CD4-positive, CD25-positive, alpha-beta regulatory T cell (primary cell): Measurements from ENCODE around the gene GFOD2. TPM values are rescaled to one million over a fixed set of nuclear protein-coding genes. Genes with fewer than 3 reads are reported as not detected.

Experiments
- ATAC-seq, 2 donors: fragments of 150-1000 bp; cut with Tn5 transposase; one replicate each; pipeline ENCODE4 v1.10.0; 2021; ENCODE audit warnings: low read depth in 2 of 2, moderate number of reproducible peaks in 2 of 2, moderate library complexity in 1 of 2
- DNase-seq, 3 donors: peaks; one replicate each; pipeline versions ENCODE4 v3.0.0 to v3.0.0-alpha.2; 2012 to 2022; ENCODE audit warnings: mixed read lengths in 1 of 3
- H3K27ac ChIP-seq: one replicate; pipeline ENCODE4 v1.7.0; 2013; ENCODE audit warnings: mild to moderate bottlenecking, low read length; ENCODE audit not compliant: insufficient read depth, poor library complexity, severe bottlenecking
- H3K27me3 ChIP-seq: one replicate; pipeline ENCODE4 v1.7.0; 2013; ENCODE audit warnings: low read length; ENCODE audit not compliant: control insufficient read depth, insufficient read depth
- H3K36me3 ChIP-seq: one replicate; pipeline ENCODE4 v1.7.0; 2013; ENCODE audit warnings: mild to moderate bottlenecking, low read length, moderate library complexity; ENCODE audit not compliant: control insufficient read depth, insufficient read depth
- H3K4me1 ChIP-seq: 2 replicates; pipeline ENCODE4 v1.7.0; 2013; ENCODE audit warnings: mild to moderate bottlenecking, low read length; ENCODE audit not compliant: insufficient read depth, control insufficient read depth, poor library complexity, severe bottlenecking
- H3K4me3 ChIP-seq: one replicate; pipeline ENCODE4 v1.7.0; 2013; ENCODE audit warnings: low read depth, mild to moderate bottlenecking, low read length, moderate library complexity
- H3K9me3 ChIP-seq, 2 experiments: 1 replicate in 1 of 2; 2 replicates in 1 of 2; pipeline ENCODE4 v1.7.0; 2013; ENCODE audit warnings: low read length in 2 of 2, mild to moderate bottlenecking in 1 of 2, moderate library complexity in 1 of 2; ENCODE audit not compliant: control insufficient read depth in 2 of 2
- H3K27ac Mint-ChIP-seq, 3 donors: one replicate each; pipeline ENCODE4 v1.8.0; 2020 to 2022; ENCODE audit warnings: mild to moderate bottlenecking in 3 of 3, mixed read lengths in 3 of 3, moderate library complexity in 2 of 3
- H3K27me3 Mint-ChIP-seq: one replicate; pipeline ENCODE4 v1.8.0; 2022; ENCODE audit warnings: mild to moderate bottlenecking, mixed read lengths
- H3K36me3 Mint-ChIP-seq: one replicate; pipeline ENCODE4 v1.8.0; 2020; ENCODE audit warnings: mixed read lengths
- H3K4me1 Mint-ChIP-seq, 4 donors: one replicate each; pipeline ENCODE4 v1.8.0; 2020 to 2022; ENCODE audit warnings: mixed read lengths in 4 of 4, mild to moderate bottlenecking in 1 of 4
- H3K4me3 Mint-ChIP-seq, 4 donors: one replicate each; pipeline ENCODE4 v1.8.0; 2020 to 2022; ENCODE audit warnings: mild to moderate bottlenecking in 4 of 4, mixed read lengths in 4 of 4, moderate library complexity in 3 of 4
- H3K9me3 Mint-ChIP-seq, 7 donors: one replicate each; pipeline ENCODE4 v1.8.0; 2020 to 2022; ENCODE audit warnings: mixed read lengths in 7 of 7, mild to moderate bottlenecking in 3 of 7, moderate library complexity in 2 of 7
- polyA plus RNA-seq, 4 donors: library from polyadenylated mRNA; unstranded; fragments of 300-500 nt; fragmentation: Illumina TruSeq; gene quantifications; one replicate each; pipeline ENCODE4 v1.2.3, GENCODE V29; 2021
- total RNA-seq: library from RNA; stranded (reverse); gene quantifications from one replicate; pipeline ENCODE4 v1.2.3, GENCODE V29; 2022

GFOD2 gene
- total and polyA plus RNA-seq, 5 donors from 2014 or later = 9.0 to 12.1 (median 11.4) TPM

GRCh38 chr16:67649494-67649931 lies 69.6 kb downstream of the GFOD2 start:
- H3K27me3 Mint-ChIP-seq = no peaks in the 10 kb centered on the region
- peak overlapping the region in 1 of 4 donors; percentile 15 for H3K4me3 Mint-ChIP-seq
- H3K27ac Mint-ChIP-seq = no peak overlapping the region
- no peaks in the 10 kb centered on the region for H3K27me3 ChIP-seq
- DNase-seq (no peak), ATAC-seq (no peak)
- no peak overlapping the region for H3K27ac ChIP-seq
- peaks cover 23% of the 10 kb centered on the region for H3K36me3 Mint-ChIP-seq
- H3K9me3 Mint-ChIP-seq = no peaks in the 10 kb centered on the region
- H3K9me3 ChIP-seq = no peaks in the 10 kb centered on the region
- peaks cover 0 to 35% (median 9%) of the 10 kb centered on the region in 4 donors for H3K4me1 Mint-ChIP-seq
- H3K4me1 ChIP-seq = peaks cover 23% of the 10 kb centered on the region
- H3K36me3 ChIP-seq = peaks cover 51% of the 10 kb centered on the region
- no peak overlapping the region for H3K4me3 ChIP-seq

GRCh38 chr16:67648764-67649407 lies 70.2 kb downstream of the GFOD2 start:
- Histone ChIP-seq H3K9me3 (no peaks in the 10 kb centered on the region), H3K27me3 (no peaks in the 10 kb centered on the region), H3K4me1 (peaks cover 23% of the 10 kb centered on the region), H3K4me3 (no peak overlapping the region), H3K36me3 (peaks cover 47% of the 10 kb centered on the region), H3K27ac (no peak overlapping the region)
- Mint-ChIP-seq H3K4me1 (peaks cover 0 to 40% (median 9%) of the 10 kb centered on the region in 4 donors), H3K27ac (no peak overlapping the region), H3K36me3 (peaks cover 23% of the 10 kb centered on the region), H3K27me3 (no peaks in the 10 kb centered on the region), H3K4me3 (peak overlapping the region in 1 of 4 donors; percentile 15), H3K9me3 (no peaks in the 10 kb centered on the region)
- ATAC-seq (no peak), DNase-seq (no peak)

GRCh38 chr16:67648088-67648763 lies 70.9 kb downstream of the GFOD2 start:
- Histone ChIP-seq H3K27me3 (no peaks in the 10 kb centered on the region), H3K4me1 (peaks cover 23% of the 10 kb centered on the region), H3K36me3 (peaks cover 47% of the 10 kb centered on the region), H3K9me3 (no peaks in the 10 kb centered on the region), H3K4me3 (no peak overlapping the region), H3K27ac (no peak overlapping the region)
- Mint-ChIP-seq H3K9me3 (no peaks in the 10 kb centered on the region), H3K4me1 (peaks cover 0 to 42% (median 9%) of the 10 kb centered on the region in 4 donors), H3K27me3 (no peaks in the 10 kb centered on the region), H3K27ac (no peak overlapping the region), H3K36me3 (peaks cover 23% of the 10 kb centered on the region), H3K4me3 (no peak overlapping the region)
- no peak for ATAC-seq
- no peak for DNase-seq

GRCh38 chr16:67647681-67648080 lies 71.4 kb downstream of the GFOD2 start:
- Mint-ChIP-seq H3K4me3 (no peak overlapping the region), H3K27ac (no peak overlapping the region)
- ATAC-seq = no peak

GRCh38 chr16:67647111-67647651 lies 71.9 kb downstream of the GFOD2 start:
- ATAC-seq = no peak
- no peak overlapping the region for H3K27ac Mint-ChIP-seq
- no peak for DNase-seq
- peaks cover 0 to 41% (median 9%) of the 10 kb centered on the region in 4 donors for H3K4me1 Mint-ChIP-seq
- peaks cover 44% of the 10 kb centered on the region for H3K36me3 ChIP-seq
- H3K27me3 Mint-ChIP-seq = no peaks in the 10 kb centered on the region
- H3K4me1 ChIP-seq = peaks cover 23% of the 10 kb centered on the region
- no peaks in the 10 kb centered on the region for H3K9me3 Mint-ChIP-seq
- H3K27ac ChIP-seq = no peak overlapping the region
- no peak overlapping the region for H3K4me3 ChIP-seq
- H3K9me3 ChIP-seq = no peaks in the 10 kb centered on the region
- H3K27me3 ChIP-seq = no peaks in the 10 kb centered on the region
- peaks cover 21% of the 10 kb centered on the region for H3K36me3 Mint-ChIP-seq
- peak overlapping the region in 1 of 4 donors; percentile 46 for H3K4me3 Mint-ChIP-seq

More at GRCh38 chr16:67647681-67648080, 71.4 kb downstream of the GFOD2 start:
- Mint-ChIP-seq H3K27me3 (no peaks in the 10 kb centered on the region), H3K9me3 (no peaks in the 10 kb centered on the region), H3K4me1 (peaks cover 0 to 42% (median 9%) of the 10 kb centered on the region in 4 donors), H3K36me3 (peaks cover 23% of the 10 kb centered on the region)
- no peaks in the 10 kb centered on the region for H3K9me3 ChIP-seq
- no peaks in the 10 kb centered on the region for H3K27me3 ChIP-seq
- H3K4me1 ChIP-seq = peaks cover 23% of the 10 kb centered on the region
- H3K36me3 ChIP-seq = peaks cover 47% of the 10 kb centered on the region
- no peak for DNase-seq
- no peak overlapping the region for H3K4me3 ChIP-seq
- no peak overlapping the region for H3K27ac ChIP-seq

- Histone ChIP-seq H3K27ac (peak overlapping the region; percentile 83), H3K4me1 (peaks cover 23% of the 10 kb centered on the region), H3K4me3 (peak overlapping the region; percentile 61), H3K9me3 (no peaks in the 10 kb centered on the region), H3K36me3 (peaks cover 29% of the 10 kb centered on the region), H3K27me3 (no peaks in the 10 kb centered on the region)
- DNase-seq (no peak), ATAC-seq (peak; percentile 8 to 14)
- Mint-ChIP-seq H3K27me3 (no peaks in the 10 kb centered on the region), H3K36me3 (peaks cover 8% of the 10 kb centered on the region), H3K9me3 (no peaks in the 10 kb centered on the region), H3K27ac (peak overlapping the region; percentile 71 to 87 (median 79)), H3K4me1 (peaks cover 0 to 30% (median 5%) of the 10 kb centered on the region in 4 donors), H3K4me3 (peak overlapping the region; percentile 85 to 92 (median 88))
Measured at GRCh38 chr16:67645397-67646121, 73.6 kb downstream of the GFOD2 start.

GRCh38 chr16:67644038-67644437 lies 75.1 kb downstream of the GFOD2 start:
- Mint-ChIP-seq H3K4me3 (peak overlapping the region; percentile 68 to 77 (median 72)), H3K27ac (peak overlapping the region; percentile 43 to 65 (median 62)), H3K4me1 (peaks cover 0 to 21% (median 1%) of the 10 kb centered on the region in 4 donors), H3K27me3 (no peaks in the 10 kb centered on the region), H3K36me3 (peaks cover 7% of the 10 kb centered on the region), H3K9me3 (no peaks in the 10 kb centered on the region)
- peaks cover 23% of the 10 kb centered on the region for H3K4me1 ChIP-seq
- no peaks in the 10 kb centered on the region for H3K9me3 ChIP-seq
- no peaks in the 10 kb centered on the region for H3K27me3 ChIP-seq
- peak overlapping the region; percentile 83 for H3K27ac ChIP-seq
- DNase-seq (no peak), ATAC-seq (no peak)
- peaks cover 16% of the 10 kb centered on the region for H3K36me3 ChIP-seq
- peak overlapping the region; percentile 19 for H3K4me3 ChIP-seq
